ENCODE results near the gene ZSWIM6. TPM values are rescaled to one million over a fixed set of nuclear protein-coding genes. Genes with fewer than 3 reads are reported as not detected.

Gene ZSWIM6
- total RNA-seq, 4 donors from 2014 or later: 7.8 to 25.5 (median 21.0) TPM

DNA sequence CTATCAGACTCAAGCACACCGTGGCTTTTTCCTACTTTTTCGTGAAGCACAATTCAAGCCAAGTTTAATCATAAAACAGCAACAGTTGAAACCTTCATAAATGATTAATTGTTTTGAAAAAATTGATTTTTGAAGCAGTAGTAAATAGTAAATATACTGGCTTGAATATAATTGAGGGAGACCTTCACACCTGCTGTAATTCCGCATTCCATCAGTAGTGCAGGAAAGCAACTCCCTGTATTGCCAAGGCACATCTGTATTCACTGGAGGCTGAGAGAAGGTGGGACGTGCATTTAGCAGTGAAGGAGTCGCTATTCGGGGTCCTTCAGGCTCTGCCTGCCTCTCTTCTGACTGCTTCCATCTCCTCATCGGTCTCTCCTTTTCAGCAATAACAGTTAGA lies 203.8 kb downstream of the ZSWIM6 start:
- TF ChIP-seq CTCF (IDR thresholded peaks at IDR 0.05): no peak
- WGBS, 2 donors (ENCODE audit: low coverage in 1 of 2): 91 to 96% methylated on average over 7 of the region's 7 CpGs
- in situ Hi-C loops (cut with MboI; ENCODE audit: low pct_ligation_motif_present in 1 of 4, low pct_unique_long_range_greater_than_20kb in 1 of 4, low sequenced_read_pairs in 3 of 4): no loop called here
- DNase-seq: no peak
- peaks cover 0 to 30% (median 11%) of the 10 kb centered on the region in 4 donors for H3K36me3 ChIP-seq
- peaks cover 0 to 4% (median 1%) of the 10 kb centered on the region in 4 donors for H3K4me1 ChIP-seq
- intact Hi-C loops (cut with DNase I; ENCODE audit: low total_unique reads): no loop called here
- no peaks in the 10 kb centered on the region for H3K27me3 ChIP-seq
- no peaks in the 10 kb centered on the region for H3K9me3 ChIP-seq
- no peak overlapping the region for H3K27ac ChIP-seq
- no peak overlapping the region for H3K4me3 ChIP-seq

GRCh38 chr5:61536922-61537321 lies 204.9 kb downstream of the ZSWIM6 start:
- intact Hi-C loops (cut with DNase I; ENCODE audit: low total_unique reads): no loop called here
- H3K36me3 ChIP-seq: peaks cover 0 to 39% (median 10%) of the 10 kb centered on the region in 4 donors
- H3K27me3 ChIP-seq: no peaks in the 10 kb centered on the region
- H3K9me3 ChIP-seq: no peaks in the 10 kb centered on the region
- in situ Hi-C loops (cut with MboI; ENCODE audit: low pct_ligation_motif_present in 1 of 4, low pct_unique_long_range_greater_than_20kb in 1 of 4, low sequenced_read_pairs in 3 of 4): no loop called here
- no peak overlapping the region for H3K27ac ChIP-seq
- no peak for DNase-seq
- 80 to 91% methylated on average over 1 of the region's 1 CpG for WGBS, 2 donors (ENCODE audit: low coverage in 1 of 2)
- no peak overlapping the region for H3K4me3 ChIP-seq
- H3K4me1 ChIP-seq: peaks cover 0 to 4% (median 1%) of the 10 kb centered on the region in 4 donors
- no peak for TF ChIP-seq POLR2A (IDR thresholded peaks at IDR 0.05)
- no peak for TF ChIP-seq POLR2AphosphoS5 (IDR thresholded peaks at IDR 0.05)
- no peak for TF ChIP-seq EP300 (IDR thresholded peaks at IDR 0.05; ENCODE audit: low read depth)
- TF ChIP-seq CTCF (IDR thresholded peaks at IDR 0.05): no peak

DNA sequence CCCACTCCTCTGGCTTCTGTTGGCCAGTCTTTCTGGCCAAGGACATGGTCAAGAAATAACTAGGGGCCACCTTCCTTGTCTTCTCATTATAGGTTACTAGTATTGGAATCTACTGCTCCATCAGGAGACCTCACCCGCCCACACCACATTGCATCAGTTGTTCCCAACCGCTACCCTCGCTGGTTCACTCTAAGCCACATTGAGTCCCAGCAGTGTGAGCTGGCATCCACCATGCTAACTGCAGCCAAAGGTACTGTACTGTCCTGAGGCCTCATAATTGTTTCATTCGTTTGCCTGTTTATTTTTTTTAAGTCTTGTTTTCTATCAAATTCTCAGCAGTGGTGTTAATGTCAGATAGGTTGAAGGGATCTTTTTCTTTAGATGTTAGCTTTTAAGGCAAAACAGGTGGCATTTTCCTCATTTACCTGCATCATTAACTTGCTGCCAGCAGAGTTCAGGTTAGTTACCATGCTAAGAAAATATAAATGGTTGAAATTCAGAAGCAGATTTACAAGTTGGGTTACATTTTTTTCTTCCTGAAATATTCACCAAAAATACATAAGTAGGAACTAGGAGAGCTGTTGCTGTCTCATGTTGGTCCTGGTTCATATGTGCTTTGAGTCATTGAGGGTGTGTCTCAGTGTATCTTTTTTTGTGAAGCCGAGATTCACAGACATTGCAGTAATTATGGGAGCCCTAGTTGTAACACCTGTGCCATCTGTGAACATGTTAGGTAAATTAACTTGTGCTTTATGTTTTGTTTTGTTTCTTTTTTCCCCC lies 206.9 kb downstream of the ZSWIM6 start:
- Histone ChIP-seq H3K36me3 (peaks cover 0 to 59% (median 20%) of the 10 kb centered on the region in 4 donors), H3K27ac (no peak overlapping the region), H3K4me1 (peaks cover 0 to 4% (median 1%) of the 10 kb centered on the region in 4 donors), H3K9me3 (no peaks in the 10 kb centered on the region), H3K27me3 (no peaks in the 10 kb centered on the region), H3K4me3 (no peak overlapping the region)
- intact Hi-C loops (cut with DNase I; ENCODE audit: low total_unique reads): no loop called here
- no peak for DNase-seq
- in situ Hi-C loops (cut with MboI; ENCODE audit: low pct_ligation_motif_present in 1 of 4, low pct_unique_long_range_greater_than_20kb in 1 of 4, low sequenced_read_pairs in 3 of 4): no loop called here
- 81 to 82% methylated on average over 5 of the region's 5 CpGs for WGBS, 2 donors (ENCODE audit: low coverage in 1 of 2)
- TF ChIP-seq POLR2A (IDR thresholded peaks at IDR 0.05) (no peak), EP300 (IDR thresholded peaks at IDR 0.05; ENCODE audit: low read depth) (no peak), CTCF (IDR thresholded peaks at IDR 0.05) (no peak), POLR2AphosphoS5 (IDR thresholded peaks at IDR 0.05) (no peak)

DNA sequence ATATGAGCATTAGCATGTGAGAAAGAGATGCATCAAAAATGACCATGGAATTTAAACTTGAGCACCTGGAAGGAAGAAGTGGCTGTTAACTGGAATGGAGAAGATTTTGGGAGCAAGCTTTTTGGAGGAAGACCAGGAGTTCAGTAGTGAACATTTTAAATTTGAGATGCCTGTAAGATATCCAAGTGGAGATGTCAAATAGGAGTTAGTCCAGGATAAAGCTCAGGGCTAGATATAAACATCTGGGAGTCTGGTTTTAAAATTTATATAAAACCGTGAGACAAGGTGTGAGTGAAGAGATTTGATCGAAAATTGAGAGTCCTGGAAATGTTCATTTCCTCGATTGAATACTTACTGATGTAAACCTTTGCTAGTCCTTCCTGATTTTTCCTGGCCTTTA lies 217.5 kb downstream of the ZSWIM6 start:
- Histone ChIP-seq H3K27ac (no peak overlapping the region), H3K27me3 (no peaks in the 10 kb centered on the region), H3K4me1 (no peaks in the 10 kb centered on the region), H3K36me3 (peaks cover 0 to 10% (median 0%) of the 10 kb centered on the region in 4 donors), H3K4me3 (no peak overlapping the region), H3K9me3 (no peaks in the 10 kb centered on the region)
- WGBS, 2 donors (ENCODE audit: low coverage in 1 of 2): 76 to 81% methylated on average over 3 of the region's 3 CpGs
- in situ Hi-C loops (cut with MboI; ENCODE audit: low pct_ligation_motif_present in 1 of 4, low pct_unique_long_range_greater_than_20kb in 1 of 4, low sequenced_read_pairs in 3 of 4): no loop called here
- no peak for DNase-seq
- TF ChIP-seq POLR2AphosphoS5 (IDR thresholded peaks at IDR 0.05) (no peak), CTCF (IDR thresholded peaks at IDR 0.05) (no peak), POLR2A (IDR thresholded peaks at IDR 0.05) (no peak), EP300 (IDR thresholded peaks at IDR 0.05; ENCODE audit: low read depth) (no peak)
- intact Hi-C loops (cut with DNase I; ENCODE audit: low total_unique reads): no loop called here

All from transverse colon (tissue), 4 donors.